ENCODE results near the gene FAM13C. TPM values are rescaled to one million over a fixed set of nuclear protein-coding genes. Genes with fewer than 3 reads are reported as not detected.
"Not testable (repeated sequence)": the region's sequence is repeated elsewhere in the genome, so short reads cannot be mapped to it uniquely, and the experiment has no call there.

FAM13C gene
- total RNA-seq = not detected in 2 replicates

- intact Hi-C loops (cut with micrococcal nuclease) = no loop called here
Observed at GRCh38 chr10:59362144-59362958, at the start of gene FAM13C. Gene FAM13C (minus strand): TSS chr10:59362549. CDS start chr10:59362460, 89 bp downstream.

- intact Hi-C loops (cut with micrococcal nuclease) = no loop called here
Observed at GRCh38 chr10:59405235-59405634, 42.9 kb upstream of the FAM13C start.

- intact Hi-C loops (cut with micrococcal nuclease) = no loop called here
Observed at GRCh38 chr10:59400214-59400613, 37.9 kb upstream of the FAM13C start.

GRCh38 chr10:59399329-59399728 lies 37.0 kb upstream of the FAM13C start:
- intact Hi-C loops (cut with micrococcal nuclease) = not testable (repeated sequence)

- intact Hi-C loops (cut with micrococcal nuclease) = no loop called here
Observed at GRCh38 chr10:59397961-59398360, 35.6 kb upstream of the FAM13C start.

GRCh38 chr10:59395984-59396383 lies 33.6 kb upstream of the FAM13C start:
- intact Hi-C loops (cut with micrococcal nuclease) = no loop called here

GRCh38 chr10:59393349-59393748 lies 31.0 kb upstream of the FAM13C start:
- intact Hi-C loops (cut with micrococcal nuclease) = no loop called here

GRCh38 chr10:59391060-59391459 lies 28.7 kb upstream of the FAM13C start:
- intact Hi-C loops (cut with micrococcal nuclease) = no loop called here

GRCh38 chr10:59388671-59388976 lies 26.3 kb upstream of the FAM13C start:
- intact Hi-C loops (cut with micrococcal nuclease) = no loop called here

- intact Hi-C loops (cut with micrococcal nuclease) = no loop called here
Observed at GRCh38 chr10:59387951-59388670, 25.8 kb upstream of the FAM13C start.

GRCh38 chr10:59384761-59385160 lies 22.4 kb upstream of the FAM13C start:
- intact Hi-C loops (cut with micrococcal nuclease) = no loop called here

GRCh38 chr10:59383908-59384307 lies 21.6 kb upstream of the FAM13C start:
- intact Hi-C loops (cut with micrococcal nuclease) = no loop called here

GRCh38 chr10:59383436-59383835 lies 21.1 kb upstream of the FAM13C start:
- intact Hi-C loops (cut with micrococcal nuclease) = no loop called here

GRCh38 chr10:59382831-59383295 lies 20.5 kb upstream of the FAM13C start:
- intact Hi-C loops (cut with micrococcal nuclease) = no loop called here

- intact Hi-C loops (cut with micrococcal nuclease) = no loop called here
Observed at GRCh38 chr10:59381687-59382086, 19.3 kb upstream of the FAM13C start.

- intact Hi-C loops (cut with micrococcal nuclease) = no loop called here
Observed at GRCh38 chr10:59376846-59377245, 14.5 kb upstream of the FAM13C start.

- intact Hi-C loops (cut with micrococcal nuclease) = no loop called here
Observed at GRCh38 chr10:59375990-59376389, 13.6 kb upstream of the FAM13C start.

GRCh38 chr10:59374916-59375315 lies 12.6 kb upstream of the FAM13C start:
- intact Hi-C loops (cut with micrococcal nuclease) = no loop called here

GRCh38 chr10:59373071-59373470 lies 10.7 kb upstream of the FAM13C start:
- intact Hi-C loops (cut with micrococcal nuclease) = no loop called here

- intact Hi-C loops (cut with micrococcal nuclease) = no loop called here
Observed at GRCh38 chr10:59372543-59372942, 10.2 kb upstream of the FAM13C start.

GRCh38 chr10:59366290-59366689 lies 3.9 kb upstream of the FAM13C start:
- intact Hi-C loops (cut with micrococcal nuclease) = no loop called here

- intact Hi-C loops (cut with micrococcal nuclease) = no loop called here
Observed at GRCh38 chr10:59363446-59363958, 1.2 kb upstream of the FAM13C start.

All from T-helper 2 cell treated with Interferon-gamma antibody and Interleukin-4, amounts not matched to agents 100 ng/mL and 5 ng/mL, for 36 hours (primary cell).